Cardiac fibroblast (primary cell): ENCODE results near the gene ELP1.
"Not testable (repeated sequence)": the region's sequence is repeated elsewhere in the genome, so short reads cannot be mapped to it uniquely, and the experiment has no call there.

Source experiments
- DNase-seq, 2 donors: peaks; one replicate each; pipeline versions ENCODE4 v3.0.0 to v3.0.0-alpha.2; 2010; ENCODE audit warnings: low read depth in 2 of 2
- H3K4me3 ChIP-seq, 2 donors: replicated peaks in 1 of 2; 1 replicate in 1 of 2; 2 replicates in 1 of 2; pipeline ENCODE4 v1.5.1; 2011; ENCODE audit warnings: low read depth in 2 of 2, low read length in 2 of 2, mild to moderate bottlenecking in 2 of 2, moderate library complexity in 1 of 2
- CTCF ChIP-seq: IDR thresholded peaks from one replicate; pipeline ENCODE4 v1.5.1; 2011; ENCODE audit warnings: low read depth, mild to moderate bottlenecking, low read length, inconsistent platforms

The ELP1 gene

GRCh38 chr9:108933231-108933717 lies 650 bp downstream of the ELP1 start:
- no peak for TF ChIP-seq CTCF
- peak overlapping the region; percentile 77 to 96 for H3K4me3 ChIP-seq

GRCh38 chr9:108928386-108928785 lies 5.5 kb downstream of the ELP1 start:
- no peak overlapping the region for H3K4me3 ChIP-seq
- DNase-seq: no peak

More at GRCh38 chr9:108933231-108933717, 650 bp downstream of the ELP1 start:
- DNase-seq: peak; percentile 7 to 36

GRCh38 chr9:108924466-108924865 lies 9.5 kb downstream of the ELP1 start:
- no peak for DNase-seq
- no peak for TF ChIP-seq CTCF
- H3K4me3 ChIP-seq: no peak overlapping the region

More at GRCh38 chr9:108928386-108928785, 5.5 kb downstream of the ELP1 start:
- no peak for TF ChIP-seq CTCF

- no peak for TF ChIP-seq CTCF
- DNase-seq: no peak
- H3K4me3 ChIP-seq: no peak overlapping the region
These were observed 12.7 kb downstream of the ELP1 start for GRCh38 chr9:108921200-108921599.

- H3K4me3 ChIP-seq, DNase-seq: not testable (repeated sequence)
These were observed 13.5 kb downstream of the ELP1 start for GRCh38 chr9:108920401-108920800.

- DNase-seq: no peak
- no peak for TF ChIP-seq CTCF
- H3K4me3 ChIP-seq: no peak overlapping the region
These were observed 14.4 kb downstream of the ELP1 start for GRCh38 chr9:108919517-108919916.

- no peak overlapping the region for H3K4me3 ChIP-seq
- DNase-seq: no peak
- TF ChIP-seq CTCF: no peak
These were observed 20.5 kb downstream of the ELP1 start for GRCh38 chr9:108913391-108913790.
